Activated naive CD4-positive, alpha-beta T cell treated with anti-CD3 and anti-CD28 coated beads, Interleukin-2, amount 50 U/mL, for 24 hours (primary cell): ENCODE measurements around the gene SELENOO.

Experiments used
- H3K27ac Mint-ChIP-seq: one replicate; pipeline ENCODE4 v1.8.0; 2021; ENCODE audit warnings: mild to moderate bottlenecking, mixed read lengths
- H3K27me3 Mint-ChIP-seq: one replicate; pipeline ENCODE4 v1.8.0; 2021; ENCODE audit warnings: mixed read lengths
- H3K36me3 Mint-ChIP-seq: one replicate; pipeline ENCODE4 v1.8.0; 2021; ENCODE audit warnings: mixed read lengths
- H3K4me1 Mint-ChIP-seq: one replicate; pipeline ENCODE4 v1.8.0; 2021; ENCODE audit warnings: mixed read lengths
- H3K4me3 Mint-ChIP-seq: one replicate; pipeline ENCODE4 v1.8.0; 2021; ENCODE audit warnings: mild to moderate bottlenecking, mixed read lengths
- H3K9me3 Mint-ChIP-seq: one replicate; pipeline ENCODE4 v1.8.0; 2021; ENCODE audit warnings: mixed read lengths

Gene SELENOO

DNA sequence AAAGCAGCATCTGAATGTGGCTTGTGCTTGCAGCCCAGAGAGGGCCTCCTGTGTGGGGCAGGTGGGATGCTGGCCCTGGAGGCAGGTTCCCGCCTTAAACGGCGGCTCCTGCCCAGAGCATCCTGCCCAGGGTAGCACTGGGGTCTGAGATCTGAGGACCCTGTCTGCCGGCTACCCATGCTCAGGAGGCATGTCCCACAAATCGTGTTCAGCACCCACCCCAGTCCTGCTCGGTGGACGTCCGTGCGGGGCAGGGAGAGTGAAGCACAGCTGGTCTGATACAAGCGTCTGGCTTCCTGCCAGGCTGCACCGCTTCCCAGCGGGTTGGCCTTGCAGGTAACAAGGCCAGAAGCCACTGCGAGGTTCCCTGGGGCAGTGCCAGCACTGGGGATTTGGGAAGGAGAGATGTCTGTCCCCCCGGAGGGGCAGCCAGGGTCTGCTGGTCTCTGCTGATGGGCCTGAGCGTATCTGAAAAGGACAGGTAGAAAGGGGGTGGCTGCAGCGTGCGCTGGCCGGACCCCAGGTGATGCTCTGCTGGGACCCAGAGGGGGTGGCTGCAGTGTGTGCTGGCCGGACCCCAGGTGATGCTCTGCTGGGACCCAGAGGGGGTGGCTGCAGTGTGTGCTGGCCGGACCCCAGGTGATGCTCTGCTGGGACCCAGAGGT, 11.5 kb upstream of the SELENOO start:
- Mint-ChIP-seq H3K36me3 (peaks cover 1% of the 10 kb centered on the region), H3K27me3 (no peaks in the 10 kb centered on the region), H3K4me3 (peak overlapping the region; percentile 88), H3K27ac (no peak overlapping the region), H3K4me1 (peaks cover 51% of the 10 kb centered on the region), H3K9me3 (no peaks in the 10 kb centered on the region)

DNA sequence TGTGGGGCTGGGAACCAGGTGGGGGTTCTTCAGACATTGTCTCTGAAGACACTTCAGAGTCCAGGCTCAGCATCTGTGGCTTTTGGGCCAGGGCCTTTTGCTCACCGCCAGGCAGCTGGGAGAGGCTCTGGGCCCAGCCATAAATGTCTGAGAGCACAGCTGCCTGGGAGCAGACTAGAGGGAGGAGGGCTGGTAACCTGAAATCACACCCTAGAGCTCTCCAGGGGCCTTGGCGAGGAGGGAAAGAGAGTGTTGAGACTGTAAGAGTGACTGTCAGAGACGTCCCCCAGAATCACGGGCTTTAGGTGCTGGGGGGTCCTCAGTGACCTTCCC, 11.0 kb upstream of the SELENOO start:
- peak overlapping the region; percentile 88 for H3K4me3 Mint-ChIP-seq
- H3K27me3 Mint-ChIP-seq: no peaks in the 10 kb centered on the region
- peaks cover 48% of the 10 kb centered on the region for H3K4me1 Mint-ChIP-seq
- peak overlapping the region; percentile 93 for H3K27ac Mint-ChIP-seq
- H3K9me3 Mint-ChIP-seq: no peaks in the 10 kb centered on the region
- peaks cover 1% of the 10 kb centered on the region for H3K36me3 Mint-ChIP-seq

DNA sequence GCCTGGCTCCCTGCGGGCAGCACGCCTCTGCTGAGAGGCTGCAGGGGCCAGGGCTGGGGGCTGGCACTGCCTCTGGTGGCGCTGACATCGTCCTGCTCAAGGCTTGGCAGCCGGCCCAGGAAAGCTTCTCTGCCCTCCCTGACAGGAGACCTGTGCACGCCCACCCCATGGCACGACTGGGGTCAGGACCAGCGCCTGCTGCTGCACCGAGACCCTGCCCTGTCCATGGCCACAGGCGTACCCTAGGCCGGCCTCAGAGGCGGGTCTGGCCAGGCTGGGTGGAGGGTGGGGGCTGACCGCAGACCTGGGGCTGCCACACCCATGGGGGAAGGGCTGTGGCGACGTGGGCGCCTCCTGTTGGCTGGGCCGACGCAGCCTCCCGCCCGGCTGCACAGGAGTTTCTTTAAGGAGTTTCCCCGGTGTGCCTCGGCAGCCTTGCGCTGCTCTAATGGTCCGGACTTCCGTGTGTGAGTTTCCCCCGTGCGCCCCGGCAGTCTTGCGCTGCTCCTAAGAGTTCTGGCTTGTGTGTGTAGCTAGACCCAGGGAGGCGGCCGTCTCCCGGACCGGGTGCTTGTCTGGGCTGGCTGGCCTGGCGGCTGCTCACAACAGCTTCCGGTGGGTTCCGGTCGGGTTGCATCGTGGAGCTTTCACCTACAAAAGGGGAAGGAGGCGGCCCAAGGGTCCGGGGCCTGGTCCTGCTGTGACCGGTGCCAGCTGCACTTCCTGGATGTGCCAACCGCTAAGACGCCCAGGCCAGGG, 10.4 kb upstream of the SELENOO start:
- Mint-ChIP-seq H3K4me3 (peak overlapping the region; percentile 88), H3K36me3 (peaks cover 1% of the 10 kb centered on the region), H3K9me3 (no peaks in the 10 kb centered on the region), H3K27me3 (no peaks in the 10 kb centered on the region), H3K4me1 (peaks cover 47% of the 10 kb centered on the region), H3K27ac (peak overlapping the region; percentile 93)

DNA sequence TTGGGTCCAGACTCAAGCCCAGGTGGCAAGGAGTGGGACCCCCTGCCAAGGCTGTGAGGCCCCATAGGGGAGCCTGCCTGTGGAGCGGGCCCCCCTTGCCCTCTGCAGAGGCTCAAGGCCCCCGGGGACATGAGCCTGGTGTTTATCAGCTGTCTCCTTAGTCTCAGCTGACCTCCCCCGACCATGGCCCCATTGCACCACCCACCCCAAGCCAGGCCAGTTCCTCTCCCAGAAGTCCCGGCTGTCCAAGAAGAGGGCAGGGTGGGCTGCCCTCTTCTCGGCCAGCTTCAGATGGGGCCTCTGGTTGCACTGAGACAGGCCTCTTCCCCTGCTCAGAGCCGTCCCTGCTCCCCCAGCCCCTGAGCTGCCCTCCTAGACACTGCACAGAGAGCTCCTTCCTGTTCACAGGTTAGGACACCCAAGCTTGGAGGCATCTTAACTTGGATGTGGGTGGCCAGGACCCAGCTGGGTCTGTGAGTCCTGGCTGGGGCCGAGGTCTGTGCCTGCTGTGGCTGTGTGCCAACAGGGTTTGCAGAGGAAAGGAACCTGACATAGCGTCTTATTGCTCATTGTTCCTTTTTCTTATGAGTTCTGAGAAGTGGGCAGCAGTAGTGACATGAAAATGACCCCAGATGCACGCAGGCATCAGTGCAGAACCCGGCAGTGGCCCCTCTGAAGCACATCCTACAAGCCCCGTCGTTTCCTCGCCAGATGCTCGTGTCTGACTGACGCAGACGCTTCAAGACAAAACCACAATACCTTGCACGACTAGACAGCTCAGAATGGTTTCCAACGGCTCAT, 9.7 kb upstream of the SELENOO start:
- Mint-ChIP-seq H3K9me3 (no peaks in the 10 kb centered on the region), H3K4me1 (peaks cover 45% of the 10 kb centered on the region), H3K4me3 (peak overlapping the region; percentile 88), H3K27me3 (no peaks in the 10 kb centered on the region), H3K27ac (peak overlapping the region; percentile 97), H3K36me3 (peaks cover 1% of the 10 kb centered on the region)

DNA sequence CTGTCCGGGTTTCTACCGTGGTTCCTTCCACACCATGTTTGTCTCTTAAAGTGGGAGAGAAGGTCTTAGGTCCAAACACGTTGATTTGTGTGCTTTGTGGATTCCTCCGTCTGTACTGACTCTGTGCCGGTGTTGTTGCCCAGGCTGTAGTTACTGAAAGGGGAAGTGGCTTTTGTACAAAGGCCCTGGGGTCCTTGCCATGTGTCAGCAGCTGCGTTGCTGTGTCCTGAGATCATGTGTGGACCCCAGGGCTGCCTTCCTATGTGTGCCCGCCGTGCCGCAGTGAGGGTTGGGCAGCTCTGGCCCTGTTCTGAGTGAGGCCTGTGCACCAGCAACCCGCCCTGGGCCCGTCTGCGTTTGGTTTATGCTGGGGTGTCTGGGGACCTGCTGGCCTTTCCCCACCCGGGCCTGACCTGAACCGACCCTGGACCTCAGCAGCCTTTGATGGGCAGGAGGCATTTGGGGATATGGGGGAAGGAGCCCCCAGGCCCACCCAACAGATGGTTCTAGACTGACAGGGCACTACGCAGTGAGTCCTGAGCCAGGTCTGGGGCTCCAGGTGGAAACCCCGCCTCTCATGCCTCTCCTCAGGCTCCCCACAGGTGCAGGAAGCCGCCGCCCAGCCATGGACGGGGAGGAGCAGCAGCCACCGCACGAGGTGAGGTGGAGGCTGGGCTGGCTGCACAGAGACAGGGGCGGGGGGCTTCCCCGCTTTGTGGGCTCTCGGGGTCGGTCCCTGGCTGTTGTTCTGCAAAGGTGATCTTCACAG, 8.2 kb upstream of the SELENOO start:
- H3K27me3 Mint-ChIP-seq: no peaks in the 10 kb centered on the region
- H3K36me3 Mint-ChIP-seq: no peaks in the 10 kb centered on the region
- H3K9me3 Mint-ChIP-seq: no peaks in the 10 kb centered on the region
- peak overlapping the region; percentile 88 for H3K4me3 Mint-ChIP-seq
- H3K27ac Mint-ChIP-seq: peak overlapping the region; percentile 97
- H3K4me1 Mint-ChIP-seq: peaks cover 37% of the 10 kb centered on the region

DNA sequence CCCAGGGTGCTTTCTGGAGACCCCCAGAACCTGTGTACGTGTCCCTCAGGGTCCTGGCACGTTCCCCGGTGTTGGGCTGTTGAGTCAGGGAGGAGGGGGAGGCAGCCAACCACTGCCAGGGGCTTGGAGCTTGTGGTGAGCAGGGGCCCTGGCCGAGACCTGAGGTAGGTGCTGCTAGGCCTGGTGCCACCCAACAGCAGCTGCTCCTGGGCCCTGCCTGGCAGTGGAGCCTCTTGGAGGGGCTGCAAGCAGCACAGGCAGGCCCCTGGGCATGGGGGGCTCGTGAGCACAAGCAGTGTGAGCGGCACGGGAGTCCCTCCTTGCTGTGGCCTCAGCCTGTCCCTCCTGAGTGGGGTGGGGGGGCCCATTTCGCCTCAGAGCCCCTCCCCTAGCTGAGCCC, 7.2 kb upstream of the SELENOO start:
- Mint-ChIP-seq H3K4me1 (peaks cover 32% of the 10 kb centered on the region), H3K27me3 (no peaks in the 10 kb centered on the region), H3K27ac (no peak overlapping the region), H3K4me3 (no peak overlapping the region), H3K9me3 (no peaks in the 10 kb centered on the region), H3K36me3 (no peaks in the 10 kb centered on the region)

DNA sequence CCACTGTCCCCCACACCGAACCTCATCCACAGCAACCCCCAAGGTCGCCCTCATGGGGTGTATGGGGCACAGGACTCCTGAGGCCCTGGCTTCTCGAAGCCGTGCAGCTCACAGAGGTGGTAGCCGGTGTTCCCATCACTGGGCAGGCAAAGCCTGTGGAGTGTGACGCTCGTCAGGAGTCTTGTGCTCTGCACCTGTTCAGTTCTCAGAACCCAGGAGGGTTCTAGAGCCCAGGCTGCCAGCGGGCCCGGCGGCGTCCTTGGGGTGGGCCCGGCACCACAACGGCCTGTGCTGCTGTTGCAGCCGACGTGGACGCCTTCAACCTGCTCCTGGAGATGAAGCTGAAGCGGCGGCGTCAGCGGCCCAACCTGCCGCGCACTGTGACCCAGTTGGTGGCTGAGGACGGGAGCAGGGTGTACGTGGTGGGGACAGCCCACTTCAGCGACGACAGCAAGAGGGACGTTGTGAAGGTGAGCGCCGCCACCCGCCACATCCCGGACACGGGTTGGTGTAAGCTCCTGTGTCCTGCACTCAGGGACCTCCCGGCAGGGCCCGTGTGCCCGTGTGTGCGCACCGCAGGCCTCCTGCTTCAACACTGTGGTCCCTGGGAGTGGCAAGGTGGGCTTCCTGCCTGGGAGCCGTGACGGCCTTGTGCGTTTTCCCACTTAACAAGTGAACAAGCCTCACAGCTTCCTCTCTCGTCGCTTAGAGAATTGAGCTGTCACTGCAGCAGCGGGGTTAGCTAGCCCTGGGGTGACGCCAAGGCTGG, 6.6 kb upstream of the SELENOO start:
- H3K36me3 Mint-ChIP-seq: no peaks in the 10 kb centered on the region
- H3K4me1 Mint-ChIP-seq: peaks cover 29% of the 10 kb centered on the region
- no peak overlapping the region for H3K27ac Mint-ChIP-seq
- H3K9me3 Mint-ChIP-seq: no peaks in the 10 kb centered on the region
- H3K4me3 Mint-ChIP-seq: no peak overlapping the region
- H3K27me3 Mint-ChIP-seq: no peaks in the 10 kb centered on the region

DNA sequence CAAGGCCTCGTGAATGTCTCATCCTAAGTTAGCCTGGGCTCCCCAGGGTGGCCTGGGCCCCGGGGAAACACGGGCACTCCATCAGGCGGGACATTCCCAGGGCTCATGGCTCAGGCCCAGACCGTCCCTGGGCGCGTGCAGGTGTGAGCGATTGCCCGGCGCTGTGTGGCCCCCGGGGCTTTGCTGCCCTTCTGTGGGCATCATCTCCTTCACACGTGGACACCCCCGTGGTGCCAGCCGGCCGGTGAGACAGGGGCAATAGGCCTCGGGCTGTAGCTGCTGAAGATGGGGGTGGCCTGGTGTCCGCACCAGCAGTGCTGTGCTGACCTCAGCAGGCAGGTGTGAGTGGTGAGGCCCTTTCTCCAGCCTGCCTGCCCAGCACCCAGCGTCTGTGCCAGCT, 4.6 kb upstream of the SELENOO start:
- Mint-ChIP-seq H3K27me3 (no peaks in the 10 kb centered on the region), H3K4me1 (peaks cover 24% of the 10 kb centered on the region), H3K4me3 (no peak overlapping the region), H3K36me3 (no peaks in the 10 kb centered on the region), H3K27ac (no peak overlapping the region), H3K9me3 (no peaks in the 10 kb centered on the region)

DNA sequence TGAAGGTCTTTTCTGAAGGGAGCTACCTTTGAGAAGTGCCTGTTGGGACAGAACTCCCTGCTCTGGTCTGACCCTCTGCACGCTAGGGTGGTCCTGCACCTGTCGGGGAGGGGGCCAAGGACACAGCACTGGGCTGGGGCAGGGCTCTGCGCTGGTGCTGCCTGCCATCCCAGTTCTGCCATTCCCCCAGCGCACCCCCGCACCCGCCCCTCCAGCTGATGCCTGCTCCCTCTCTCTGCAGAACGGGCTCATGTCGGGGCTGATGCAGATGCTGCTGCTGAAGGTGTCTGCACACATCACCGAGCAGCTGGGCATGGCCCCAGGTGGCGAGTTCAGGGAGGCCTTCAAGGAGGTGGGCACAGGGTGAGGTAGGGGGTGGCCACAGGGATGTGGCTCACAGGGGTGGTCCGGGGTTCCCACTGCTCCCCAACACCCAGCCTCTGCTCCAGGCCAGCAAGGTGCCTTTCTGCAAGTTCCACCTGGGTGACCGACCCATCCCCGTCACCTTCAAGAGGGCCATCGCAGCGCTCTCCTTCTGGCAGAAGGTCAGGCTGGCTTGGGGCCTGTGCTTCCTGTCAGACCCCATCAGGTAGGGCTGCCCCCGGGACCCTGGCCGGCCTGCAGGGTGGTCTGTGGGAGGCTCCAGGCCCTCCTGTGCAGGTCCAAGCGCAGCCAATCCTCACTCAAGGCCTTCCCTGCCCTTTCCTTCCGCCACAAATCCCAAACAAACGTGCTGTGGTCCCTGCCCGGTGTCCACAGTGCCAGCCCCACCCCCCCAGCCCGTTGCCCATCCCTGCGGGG, 3.6 kb upstream of the SELENOO start:
- no peak overlapping the region for H3K27ac Mint-ChIP-seq
- H3K4me3 Mint-ChIP-seq: no peak overlapping the region
- no peaks in the 10 kb centered on the region for H3K36me3 Mint-ChIP-seq
- no peaks in the 10 kb centered on the region for H3K27me3 Mint-ChIP-seq
- H3K9me3 Mint-ChIP-seq: no peaks in the 10 kb centered on the region
- H3K4me1 Mint-ChIP-seq: peaks cover 17% of the 10 kb centered on the region

DNA sequence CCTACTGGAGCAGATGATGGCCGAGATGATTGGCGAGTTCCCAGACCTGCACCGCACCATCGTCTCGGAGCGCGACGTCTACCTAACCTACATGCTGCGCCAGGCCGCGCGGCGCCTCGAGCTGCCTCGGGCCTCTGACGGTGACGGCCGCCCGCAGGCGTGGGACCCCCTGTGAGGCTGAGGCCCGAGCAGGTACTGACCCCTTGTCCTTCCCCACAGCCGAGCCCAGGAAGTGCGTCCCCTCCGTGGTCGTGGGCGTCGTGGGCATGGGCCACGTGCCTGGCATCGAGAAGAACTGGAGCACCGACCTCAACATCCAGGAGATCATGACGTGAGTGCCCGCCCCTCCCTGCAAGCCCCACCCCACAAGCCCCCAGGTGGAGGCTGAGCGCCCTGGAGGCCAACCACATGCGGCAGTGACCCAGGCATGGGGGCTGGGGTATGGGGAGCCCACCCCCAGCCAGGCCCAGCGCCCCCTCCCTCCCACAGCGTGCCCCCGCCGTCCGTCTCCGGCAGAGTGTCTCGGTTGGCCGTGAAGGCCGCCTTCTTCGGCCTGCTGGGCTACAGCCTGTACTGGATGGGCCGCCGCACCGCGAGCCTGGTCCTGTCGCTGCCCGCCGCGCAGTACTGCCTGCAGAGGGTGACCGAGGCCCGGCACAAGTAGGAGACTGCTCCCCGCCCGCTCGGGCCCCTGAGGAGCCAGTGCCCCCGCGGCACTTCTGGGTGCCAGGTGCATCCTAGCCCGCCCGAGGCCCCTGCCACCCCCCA, 2.8 kb upstream of the SELENOO start:
- H3K9me3 Mint-ChIP-seq: no peaks in the 10 kb centered on the region
- no peaks in the 10 kb centered on the region for H3K36me3 Mint-ChIP-seq
- H3K27me3 Mint-ChIP-seq: no peaks in the 10 kb centered on the region
- H3K4me3 Mint-ChIP-seq: no peak overlapping the region
- no peak overlapping the region for H3K27ac Mint-ChIP-seq
- H3K4me1 Mint-ChIP-seq: peaks cover 15% of the 10 kb centered on the region

DNA sequence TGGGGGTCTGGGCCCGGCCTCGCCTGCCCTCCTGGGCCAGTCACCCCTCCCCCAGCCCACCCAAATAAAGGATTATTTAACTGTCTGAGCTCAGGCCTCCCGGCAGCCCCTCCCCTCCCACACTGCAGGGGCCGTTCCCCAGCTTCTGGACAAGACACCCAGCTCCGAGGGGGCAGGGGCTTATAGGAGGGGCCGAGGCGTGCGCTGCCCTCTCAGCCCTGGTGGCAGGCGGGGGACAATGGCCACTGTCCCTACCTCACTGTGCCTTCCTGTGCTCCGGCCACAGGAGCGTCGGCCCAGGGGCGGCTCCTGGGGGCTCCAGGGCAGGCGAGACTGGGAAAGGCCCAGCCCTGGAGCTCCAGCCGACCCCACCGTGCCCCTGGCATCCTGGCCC, 2.2 kb upstream of the SELENOO start:
- Mint-ChIP-seq H3K27me3 (no peaks in the 10 kb centered on the region), H3K9me3 (no peaks in the 10 kb centered on the region), H3K27ac (no peak overlapping the region), H3K4me1 (peaks cover 18% of the 10 kb centered on the region), H3K4me3 (no peak overlapping the region), H3K36me3 (no peaks in the 10 kb centered on the region)

DNA sequence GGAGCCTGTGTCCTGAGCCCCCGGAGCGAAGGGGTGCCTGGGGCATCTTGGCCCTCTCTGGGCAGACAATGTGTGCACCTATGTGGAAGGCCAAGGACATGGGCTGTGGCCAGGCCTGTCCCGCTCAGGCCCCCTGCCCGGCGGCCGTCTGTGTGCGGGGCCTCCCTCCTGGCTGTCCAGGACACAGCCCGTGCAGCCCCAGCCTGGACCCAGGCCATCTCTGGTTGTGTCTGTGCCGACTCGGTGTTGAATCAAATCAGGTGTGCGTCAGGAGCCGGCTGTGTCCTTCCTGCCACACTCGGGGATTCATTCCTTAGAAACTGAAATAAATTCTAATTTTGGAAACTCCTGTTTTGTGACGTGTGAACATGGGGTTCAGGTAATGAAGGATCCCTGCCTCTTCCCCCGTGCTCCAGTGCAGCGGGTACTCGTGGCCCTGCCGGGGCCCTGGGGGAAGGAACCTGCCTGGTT, 1.5 kb upstream of the SELENOO start:
- Mint-ChIP-seq H3K27ac (no peak overlapping the region), H3K36me3 (no peaks in the 10 kb centered on the region), H3K4me3 (peak overlapping the region; percentile 55), H3K4me1 (peaks cover 18% of the 10 kb centered on the region), H3K9me3 (no peaks in the 10 kb centered on the region), H3K27me3 (no peaks in the 10 kb centered on the region)

DNA sequence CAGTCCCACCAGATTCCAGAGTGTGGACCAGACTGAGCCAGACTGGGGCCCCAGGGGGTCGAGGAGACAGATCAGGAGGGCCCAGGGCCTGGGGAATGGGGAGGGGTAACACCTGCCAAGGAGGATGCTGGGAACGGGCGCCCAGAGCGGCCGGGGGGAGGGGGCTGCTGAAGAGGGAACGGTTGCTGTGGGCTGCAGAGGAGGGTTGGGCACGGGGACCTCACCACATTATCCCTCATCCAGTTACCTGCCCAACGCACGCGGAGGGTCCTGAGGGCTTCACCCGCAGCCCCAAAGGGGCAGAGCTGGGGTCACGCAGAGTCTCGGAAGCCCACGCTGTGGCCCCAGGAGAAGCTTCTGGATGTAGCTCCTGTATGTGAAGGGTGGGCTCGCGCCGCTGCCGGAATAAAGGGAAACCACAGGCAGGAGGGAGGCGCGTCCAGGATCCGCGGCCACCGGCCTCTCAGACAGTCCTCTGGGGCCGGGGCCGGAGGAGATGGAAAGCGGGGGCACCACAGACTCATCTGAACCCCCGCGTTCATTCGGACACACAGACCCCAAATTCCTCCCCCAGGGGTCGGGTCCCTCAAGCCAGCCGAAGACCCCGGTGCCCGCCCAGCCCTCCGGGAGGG, 866 bp upstream of the SELENOO start:
- Mint-ChIP-seq H3K36me3 (no peaks in the 10 kb centered on the region), H3K9me3 (no peaks in the 10 kb centered on the region), H3K4me3 (peak overlapping the region; percentile 55), H3K4me1 (peaks cover 22% of the 10 kb centered on the region), H3K27ac (no peak overlapping the region), H3K27me3 (no peaks in the 10 kb centered on the region)
